K562 (cell line): ENCODE measurements around the gene UNC45A. TPM values are rescaled to one million over a fixed set of nuclear protein-coding genes. Genes with fewer than 3 reads are reported as not detected.

Experiments
- ARID1B ChIP-seq: fragments of 450-650 bp; IDR thresholded peaks from 2 replicates; pipeline ENCODE4 v1.6.1; 2016; ENCODE audit warnings: antibody characterized with exemption, mild to moderate bottlenecking, inconsistent platforms
- EZH2 ChIP-seq: IDR thresholded peaks from 2 replicates; pipeline ENCODE4 v1.6.1; 2012; ENCODE audit warnings: low read depth, mild to moderate bottlenecking, inconsistent platforms, low read length, borderline replicate concordance
- HEY1 ChIP-seq: fragments of 250-450 bp; sonication (Bioruptor Pico); IDR thresholded peaks from 2 replicates; pipeline ENCODE4 v1.5.0; 2020; ENCODE audit warnings: mild to moderate bottlenecking, moderate library complexity, borderline replicate concordance
- HLTF ChIP-seq: fragments of 450-650 bp; IDR thresholded peaks from 2 replicates; pipeline ENCODE4 v1.6.1; 2016
- HMGN3 ChIP-seq: IDR thresholded peaks from 2 replicates; pipeline ENCODE4 v1.6.1; 2011; ENCODE audit warnings: borderline replicate concordance, low read depth, mild to moderate bottlenecking, mixed read lengths, low read length; ENCODE audit not compliant: insufficient read length; ENCODE audit errors: extremely low read depth
- MEF2D ChIP-seq: conservative IDR thresholded peaks from 2 replicates; pipeline ENCODE4 v1.6.1; 2016; ENCODE audit warnings: low read depth, missing genetic modification characterization, missing compliant biosample characterization
- NBN ChIP-seq: fragments of 450-650 bp; IDR thresholded peaks from 2 replicates; pipeline ENCODE4 v1.6.1; 2016; ENCODE audit warnings: low read depth, mild to moderate bottlenecking
- PML ChIP-seq: IDR thresholded peaks from 2 replicates; pipeline ENCODE4 v1.6.1; 2012; ENCODE audit warnings: low read length, inconsistent platforms
- POLR2G ChIP-seq: fragments of 200-400 bp; formaldehyde crosslinking; IDR thresholded peaks from 2 replicates; pipeline ENCODE4 v1.6.1; 2017; ENCODE audit warnings: low read depth, mild to moderate bottlenecking, antibody characterized with exemption, low read length, moderate library complexity
- TAF15 ChIP-seq: fragments of 200-400 bp; formaldehyde crosslinking; IDR thresholded peaks from 2 replicates; pipeline ENCODE4 v1.6.1; 2017; ENCODE audit warnings: mild to moderate bottlenecking, low read depth, low read length, moderate library complexity
- TFE3 ChIP-seq: fragments of 450-650 bp; formaldehyde crosslinking; IDR thresholded peaks from 2 replicates; pipeline ENCODE4 v1.4.0; 2020; ENCODE audit warnings: mild to moderate bottlenecking, mixed read lengths
- ZBTB7A ChIP-seq: IDR thresholded peaks from 2 replicates; pipeline ENCODE4 v1.6.1; 2011; ENCODE audit warnings: low read depth, mild to moderate bottlenecking, low read length, moderate library complexity, borderline replicate concordance; ENCODE audit not compliant: control insufficient read depth
- ZFX ChIP-seq: sonication (generic); formaldehyde crosslinking; IDR thresholded peaks from 2 replicates; pipeline ENCODE4 v1.8.0; 2022; ENCODE audit warnings: mild to moderate bottlenecking, missing genetic modification reagents, moderate library complexity
- ZNF174 ChIP-seq: fragments of 250-450 bp; sonication (Bioruptor Pico); IDR thresholded peaks from 2 replicates; pipeline ENCODE4 v1.4.0; 2020; ENCODE audit warnings: mild to moderate bottlenecking
- ZNF217 ChIP-seq: sonication (generic); formaldehyde crosslinking; IDR thresholded peaks from 2 replicates; pipeline ENCODE4 v1.8.0; 2022; ENCODE audit warnings: mild to moderate bottlenecking, missing genetic modification reagents
- ZNF408 ChIP-seq: fragments of 250-450 bp; sonication (Bioruptor Pico); IDR thresholded peaks from 2 replicates; pipeline ENCODE4 v1.4.0; 2020; ENCODE audit warnings: low read depth, mild to moderate bottlenecking, moderate library complexity
- ZNF830 ChIP-seq: fragments of 250-450 bp; sonication (Bioruptor Pico); IDR thresholded peaks from 2 replicates; pipeline ENCODE4 v1.5.0; 2021; ENCODE audit warnings: mild to moderate bottlenecking
- polyA plus RNA-seq, 8 experiments: library from polyadenylated mRNA; depleted of rRNA in 4 of 8; stranded (reverse) in 5 of 8; unstranded in 3 of 8; fragments of >200 nt; fragmentation: Nextera tagmentation in 2 of 8; fragmentation: Illumina TruSeq in 1 of 8; extraction: Ambion mirVana in 2 of 8; extraction: Trizol in 1 of 8; gene quantifications; 2 replicates each; pipeline versions ENCODE4 v1.2.1 to v1.2.3, GENCODE V29; 2011 to 2014; ENCODE audit warnings: inconsistent platforms in 1 of 8, missing spikeins in 1 of 8
- total RNA-seq, 7 experiments: library from RNA; depleted of rRNA in 6 of 7; stranded (reverse); fragments of >200 nt in 6 of 7; fragmentation: Illumina TruSeq in 2 of 7; extraction: Trizol in 2 of 7; gene quantifications; 2 replicates each; pipeline versions ENCODE4 v1.2.1 to v1.2.3, GENCODE V29; 2011 to 2021; ENCODE audit warnings: low replicate concordance in 1 of 7
- TF ChIP-seq, protein P1 (sequence below): sonication (generic); formaldehyde crosslinking; IDR thresholded peaks from 2 replicates; pipeline ENCODE4 v1.9.0; 2022; ENCODE audit warnings: mild to moderate bottlenecking, missing genetic modification reagents
- TF ChIP-seq, protein P2 (sequence below): fragments of 250-450 bp; sonication (Bioruptor Pico); IDR thresholded peaks from 2 replicates; pipeline ENCODE4 v1.4.0; 2020

Gene UNC45A
- total and polyA plus RNA-seq, 9 of the 15 experiments (the other 6 are each of a cell fraction or from before 2014, with no cell fraction given) = 22.4 to 79.3 (median 43.7) TPM

DNA sequence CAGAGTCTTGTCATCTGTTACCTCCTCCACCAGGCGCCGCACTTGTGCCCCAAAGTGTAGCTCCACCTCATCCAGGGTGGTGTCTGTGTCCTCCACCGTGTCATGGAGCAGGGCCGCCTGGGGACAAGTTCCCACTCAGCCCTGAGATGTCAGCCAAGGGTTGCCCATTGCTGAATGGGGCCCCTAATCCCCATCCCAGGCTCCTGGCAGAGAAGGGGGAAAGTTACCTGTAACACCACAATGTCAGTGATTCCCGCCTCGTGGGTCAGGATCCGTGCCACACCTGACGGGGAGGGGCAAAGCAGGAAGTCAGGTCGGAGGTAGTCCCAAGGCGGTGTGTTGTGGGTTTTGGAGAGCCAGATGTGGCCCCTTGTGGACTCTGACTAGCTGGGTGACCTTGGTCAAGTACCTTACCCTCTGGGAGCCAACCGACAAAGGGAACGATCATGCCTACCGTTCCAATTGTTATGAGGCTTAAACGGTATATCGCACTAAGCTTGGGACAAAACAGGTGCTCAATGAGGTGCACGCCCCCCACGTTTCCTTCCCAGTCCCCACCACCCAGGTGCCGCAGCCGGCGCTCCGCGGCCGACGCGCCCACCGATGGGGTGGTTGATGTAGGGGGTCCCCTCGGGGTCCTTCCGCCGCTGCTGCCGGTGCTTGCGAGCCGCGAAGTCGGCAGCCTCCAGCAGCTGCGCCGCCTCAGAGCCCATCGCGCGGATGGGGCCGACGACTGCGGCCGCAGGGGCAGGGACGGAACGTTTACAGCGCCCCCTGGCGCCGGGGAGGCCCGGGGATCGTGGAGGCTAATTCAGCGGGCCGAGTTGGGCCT is 3.0 kb upstream of the UNC45A start, which contains the start of gene HDDC3 (continued):
- TF ChIP-seq TFE3 (CRISPR knock-in tag) = no peak
- peak; percentile 93 for TF ChIP-seq POLR2G
- TF ChIP-seq EZH2 = no peak
- no peak for TF ChIP-seq HEY1 (CRISPR knock-in tag)
- no peak; the same call in 1 of the 2 replicates for TF ChIP-seq ARID1B
- TF ChIP-seq ZNF408 (CRISPR knock-in tag) = no peak
- TF ChIP-seq, protein P1, sequence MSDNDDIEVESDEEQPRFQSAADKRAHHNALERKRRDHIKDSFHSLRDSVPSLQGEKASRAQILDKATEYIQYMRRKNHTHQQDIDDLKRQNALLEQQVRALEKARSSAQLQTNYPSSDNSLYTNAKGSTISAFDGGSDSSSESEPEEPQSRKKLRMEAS (CRISPR knock-in tag) = peak; percentile 55; the same call in 1 of the 2 replicates
- no peak for TF ChIP-seq ZNF174 (CRISPR knock-in tag)
- TF ChIP-seq NBN = peak; percentile 15; the same call in 1 of the 2 replicates
- no peak for TF ChIP-seq ZNF217 (CRISPR knock-in tag)
- peak; percentile 49; the same call in 1 of the 2 replicates for TF ChIP-seq HLTF
- TF ChIP-seq, protein P2, sequence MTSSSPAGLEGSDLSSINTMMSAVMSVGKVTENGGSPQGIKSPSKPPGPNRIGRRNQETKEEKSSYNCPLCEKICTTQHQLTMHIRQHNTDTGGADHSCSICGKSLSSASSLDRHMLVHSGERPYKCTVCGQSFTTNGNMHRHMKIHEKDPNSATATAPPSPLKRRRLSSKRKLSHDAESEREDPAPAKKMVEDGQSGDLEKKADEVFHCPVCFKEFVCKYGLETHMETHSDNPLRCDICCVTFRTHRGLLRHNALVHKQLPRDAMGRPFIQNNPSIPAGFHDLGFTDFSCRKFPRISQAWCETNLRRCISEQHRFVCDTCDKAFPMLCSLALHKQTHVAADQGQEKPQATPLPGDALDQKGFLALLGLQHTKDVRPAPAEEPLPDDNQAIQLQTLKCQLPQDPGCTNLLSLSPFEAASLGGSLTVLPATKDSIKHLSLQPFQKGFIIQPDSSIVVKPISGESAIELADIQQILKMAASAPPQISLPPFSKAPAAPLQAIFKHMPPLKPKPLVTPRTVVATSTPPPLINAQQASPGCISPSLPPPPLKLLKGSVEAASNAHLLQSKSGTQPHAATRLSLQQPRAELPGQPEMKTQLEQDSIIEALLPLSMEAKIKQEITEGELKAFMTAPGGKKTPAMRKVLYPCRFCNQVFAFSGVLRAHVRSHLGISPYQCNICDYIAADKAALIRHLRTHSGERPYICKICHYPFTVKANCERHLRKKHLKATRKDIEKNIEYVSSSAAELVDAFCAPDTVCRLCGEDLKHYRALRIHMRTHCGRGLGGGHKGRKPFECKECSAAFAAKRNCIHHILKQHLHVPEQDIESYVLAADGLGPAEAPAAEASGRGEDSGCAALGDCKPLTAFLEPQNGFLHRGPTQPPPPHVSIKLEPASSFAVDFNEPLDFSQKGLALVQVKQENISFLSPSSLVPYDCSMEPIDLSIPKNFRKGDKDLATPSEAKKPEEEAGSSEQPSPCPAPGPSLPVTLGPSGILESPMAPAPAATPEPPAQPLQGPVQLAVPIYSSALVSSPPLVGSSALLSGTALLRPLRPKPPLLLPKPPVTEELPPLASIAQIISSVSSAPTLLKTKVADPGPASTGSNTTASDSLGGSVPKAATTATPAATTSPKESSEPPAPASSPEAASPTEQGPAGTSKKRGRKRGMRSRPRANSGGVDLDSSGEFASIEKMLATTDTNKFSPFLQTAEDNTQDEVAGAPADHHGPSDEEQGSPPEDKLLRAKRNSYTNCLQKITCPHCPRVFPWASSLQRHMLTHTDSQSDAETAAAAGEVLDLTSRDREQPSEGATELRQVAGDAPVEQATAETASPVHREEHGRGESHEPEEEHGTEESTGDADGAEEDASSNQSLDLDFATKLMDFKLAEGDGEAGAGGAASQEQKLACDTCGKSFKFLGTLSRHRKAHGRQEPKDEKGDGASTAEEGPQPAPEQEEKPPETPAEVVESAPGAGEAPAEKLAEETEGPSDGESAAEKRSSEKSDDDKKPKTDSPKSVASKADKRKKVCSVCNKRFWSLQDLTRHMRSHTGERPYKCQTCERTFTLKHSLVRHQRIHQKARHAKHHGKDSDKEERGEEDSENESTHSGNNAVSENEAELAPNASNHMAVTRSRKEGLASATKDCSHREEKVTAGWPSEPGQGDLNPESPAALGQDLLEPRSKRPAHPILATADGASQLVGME (CRISPR knock-in tag) = peak; percentile 38; the same call in 1 of the 2 replicates
- no peak for TF ChIP-seq ZNF830 (CRISPR knock-in tag)
- TF ChIP-seq PML = peak; percentile 20; the same call in 1 of the 2 replicates
- TF ChIP-seq HMGN3 = peak; percentile 80
- no peak for TF ChIP-seq TAF15
- TF ChIP-seq ZFX = peak; percentile 88
- TF ChIP-seq ZBTB7A = peak; percentile 71; the same call in 1 of the 2 replicates
- no peak for TF ChIP-seq MEF2D (tag)
